GM21723 (cell line): ENCODE results near the gene ABCG4.

Source experiments
- ATAC-seq: cut with Tn5 transposase; IDR thresholded peaks from one replicate; pipeline ENCODE4 v1.9.1; 2021; ENCODE audit warnings: mild to moderate bottlenecking, moderate library complexity; ENCODE audit not compliant: unreplicated experiment

ABCG4 gene

DNA sequence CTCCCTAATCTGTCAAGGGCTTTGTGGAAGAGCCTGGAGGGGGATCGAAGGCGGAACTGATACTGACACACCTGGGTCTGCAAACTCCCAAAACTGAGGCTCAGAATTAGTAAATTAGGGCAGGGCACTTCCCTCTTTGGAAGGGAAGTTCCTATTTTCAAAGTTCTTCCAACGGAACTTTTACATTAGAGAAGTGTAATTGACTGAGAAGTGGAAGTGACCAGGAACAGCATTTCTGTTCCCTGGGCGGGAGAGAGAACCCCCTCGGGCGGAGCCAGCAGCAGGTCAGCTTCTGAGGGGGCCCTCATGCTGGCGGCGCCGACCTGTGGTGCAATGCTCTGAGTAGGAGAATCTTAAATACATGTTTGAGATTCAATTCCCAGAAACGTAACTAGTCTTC is 56.2 kb downstream of the ABCG4 start:
- no peak for ATAC-seq

DNA sequence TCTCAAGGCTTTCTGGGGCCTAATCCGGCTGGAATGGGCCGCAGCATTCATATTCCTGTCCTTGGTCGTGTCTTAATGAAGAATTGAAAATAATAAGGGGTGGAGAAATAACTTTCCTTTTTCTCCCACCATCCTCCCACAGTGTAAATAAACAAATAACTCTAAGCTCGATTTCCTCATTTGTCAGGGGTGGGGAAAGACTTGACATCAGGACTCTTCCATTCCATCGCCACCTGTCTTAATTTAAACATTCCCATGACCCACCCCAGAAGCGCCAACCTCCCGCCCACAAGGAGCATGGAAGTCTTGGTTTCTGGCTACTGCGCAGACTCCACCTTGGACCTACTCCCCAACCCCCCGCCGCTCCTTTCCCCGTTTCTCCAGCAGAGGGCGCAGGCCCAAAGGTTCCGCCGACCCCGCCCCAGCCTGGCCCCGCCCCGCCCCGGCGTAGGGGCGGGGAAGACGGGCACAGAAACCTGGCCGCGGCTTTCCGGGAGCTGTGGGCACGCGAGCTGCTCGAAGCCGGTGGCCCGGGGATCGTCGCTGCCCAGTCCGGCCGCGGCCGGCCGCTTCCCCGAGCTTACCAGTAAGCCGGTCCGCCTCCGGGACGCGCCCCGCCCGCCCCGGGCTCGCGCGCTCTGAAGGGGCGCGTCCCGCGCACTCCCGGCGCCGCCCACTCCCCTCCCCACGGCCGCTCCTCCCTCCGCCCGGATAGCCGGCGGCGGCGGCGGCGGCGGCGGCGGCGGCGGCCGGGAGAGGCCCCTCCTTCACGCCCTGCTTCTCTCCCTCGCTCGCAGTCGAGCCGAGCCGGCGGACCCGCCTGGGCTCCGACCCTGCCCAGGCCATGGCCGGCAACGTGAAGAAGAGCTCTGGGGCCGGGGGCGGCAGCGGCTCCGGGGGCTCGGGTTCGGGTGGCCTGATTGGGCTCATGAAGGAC is 57.0 kb downstream of the ABCG4 start, which contains the start of gene CBL:
CBL (plus strand) TSS at position 766 of the 937 bp plus-strand sequence; CDS start at position 845, 79 bp downstream.
- ATAC-seq: peak; percentile 82

DNA sequence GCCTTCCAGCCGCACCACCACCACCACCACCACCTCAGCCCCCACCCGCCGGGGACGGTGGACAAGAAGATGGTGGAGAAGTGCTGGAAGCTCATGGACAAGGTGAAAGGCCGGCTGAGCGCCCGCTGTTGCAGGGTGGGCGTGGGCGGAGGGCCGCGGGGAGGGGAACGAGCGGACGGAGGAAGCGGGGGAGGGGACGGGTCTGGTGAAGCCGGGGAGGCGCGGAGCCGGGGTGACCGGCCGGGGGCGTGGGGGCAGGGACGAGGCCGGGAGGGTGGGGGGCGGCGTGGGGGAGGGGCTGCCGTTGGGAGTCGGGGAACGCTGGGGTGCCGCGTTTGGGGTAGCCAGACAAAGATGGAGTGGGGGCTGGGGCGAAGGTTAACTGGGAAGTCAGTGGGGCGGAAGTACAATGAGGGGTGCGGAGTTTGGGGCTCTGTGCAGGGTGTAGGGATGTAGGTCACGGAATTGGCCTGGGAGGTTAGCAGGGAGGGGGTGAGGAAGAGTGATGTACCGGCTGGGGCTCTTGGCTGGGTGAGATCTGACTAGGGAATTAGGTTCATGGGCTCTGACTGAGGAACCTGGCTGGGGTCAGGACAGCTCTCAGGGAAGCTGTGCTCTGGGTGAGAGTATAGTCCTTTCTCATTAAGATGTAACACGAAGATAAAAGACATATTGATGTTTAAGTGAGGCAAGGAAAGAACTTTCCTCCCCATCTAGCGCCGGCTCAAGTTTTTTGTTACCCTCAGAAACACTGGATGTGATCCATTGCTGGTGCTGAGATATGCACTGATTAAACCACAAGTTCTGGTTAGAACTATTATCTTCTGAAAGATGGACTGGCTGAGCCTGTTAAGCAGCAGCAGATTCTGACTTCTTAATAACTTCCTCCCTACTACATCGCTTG is 57.9 kb downstream of the ABCG4 start:
- ATAC-seq: peak; percentile 31

DNA sequence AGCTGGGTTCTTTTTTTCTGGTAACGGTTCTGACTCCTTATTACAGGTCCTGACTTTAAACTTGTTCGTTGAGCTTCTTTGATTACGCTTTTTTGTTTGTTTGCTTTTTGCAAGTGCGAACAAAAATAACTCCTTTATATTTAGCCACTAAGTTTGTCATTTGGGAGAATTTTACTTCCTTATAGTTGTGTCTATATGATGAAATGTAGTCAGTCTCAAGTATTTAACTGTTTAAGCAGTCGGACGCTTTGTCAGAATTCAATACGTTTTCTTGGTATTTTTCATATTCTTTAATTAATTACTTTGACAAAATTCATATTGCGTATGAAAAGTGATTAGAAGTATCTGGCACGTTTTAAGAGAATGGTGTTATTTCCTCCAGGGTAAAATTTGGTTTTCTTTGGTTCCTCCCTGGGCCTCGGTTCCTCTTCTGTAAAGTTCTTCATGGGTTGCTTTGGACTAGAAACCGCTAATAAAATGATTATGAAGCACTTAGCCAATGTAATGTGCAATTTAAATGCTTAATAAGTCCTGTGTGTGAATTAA is 58.6 kb downstream of the ABCG4 start:
- ATAC-seq: no peak

DNA sequence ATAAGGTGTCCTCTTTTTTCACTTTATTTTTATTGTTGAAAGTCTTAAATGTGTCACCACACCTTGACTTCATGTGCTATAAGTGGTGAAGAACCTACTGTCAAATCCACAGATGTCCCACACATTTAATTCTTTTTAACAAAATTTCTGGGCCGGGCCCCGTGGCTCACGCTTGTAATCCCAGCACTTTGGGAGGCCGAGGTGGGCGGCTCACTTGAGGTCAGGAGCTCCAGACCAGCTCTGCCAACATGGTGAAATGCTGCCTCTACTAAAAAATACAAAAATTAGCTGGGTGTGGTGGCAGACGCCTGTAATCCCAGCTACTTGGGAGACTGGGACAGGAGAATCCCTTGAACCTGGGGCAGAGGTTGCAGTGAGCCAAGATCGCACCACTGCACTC is 60.3 kb downstream of the ABCG4 start:
- ATAC-seq: no peak

DNA sequence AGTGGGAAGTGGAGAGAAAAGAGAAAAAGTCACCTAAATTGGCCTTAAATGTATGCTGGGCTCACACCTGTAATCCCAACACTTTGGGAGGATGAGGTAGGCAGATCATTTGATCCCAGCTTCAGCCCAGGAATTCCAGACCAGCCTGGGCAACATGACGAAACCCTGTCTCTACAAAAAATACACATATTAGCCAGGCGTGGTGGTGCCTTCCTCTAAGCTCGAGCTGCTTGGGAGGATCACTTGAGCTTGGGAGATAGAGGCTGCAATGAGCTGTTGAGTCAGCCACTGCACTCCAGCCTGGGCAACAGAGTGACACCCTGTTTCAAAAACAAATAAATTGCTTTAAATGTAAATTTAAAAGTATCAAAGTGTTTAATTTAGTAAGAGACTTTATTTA is 61.2 kb downstream of the ABCG4 start:
- ATAC-seq: no peak
